Neural cell (in vitro differentiated cells): ENCODE results near the gene ANKRD13A. TPM values are rescaled to one million over a fixed set of nuclear protein-coding genes. Genes with fewer than 3 reads are reported as not detected.

Source experiments
- H2AFZ ChIP-seq: fragments of 200-600, 300-800 bp; sonication (generic), shearing (Covaris generic); 2 replicates; pipeline ENCODE4 v1.6.0; 2014; ENCODE audit warnings: low read depth, mild to moderate bottlenecking, antibody characterized with exemption, low read length, moderate library complexity
- H3F3A ChIP-seq: fragments of 200-600 bp; shearing (Covaris generic); 2 replicates; pipeline ENCODE4 v1.6.1; 2016; ENCODE audit warnings: mild to moderate bottlenecking, moderate library complexity, mixed read lengths, antibody characterized with exemption, low read length; ENCODE audit not compliant: insufficient read depth, poor library complexity, severe bottlenecking
- H3K27ac ChIP-seq: fragments of 200-600, 300-800 bp; sonication (generic), shearing (Covaris generic); 2 replicates; pipeline ENCODE4 v1.5.1; 2014; ENCODE audit warnings: mild to moderate bottlenecking, low read length, moderate library complexity
- H3K27me3 ChIP-seq: fragments of 300-800, 200-600 bp; sonication (generic), shearing (Covaris generic); 2 replicates; pipeline ENCODE4 v1.6.0; 2014; ENCODE audit warnings: mild to moderate bottlenecking, low read depth, low read length, moderate library complexity; ENCODE audit not compliant: insufficient read depth
- H3K36me3 ChIP-seq: fragments of 300-800, 200-600 bp; sonication (generic), shearing (Covaris generic); 2 replicates; pipeline ENCODE4 v1.5.1; 2014; ENCODE audit warnings: mild to moderate bottlenecking, antibody characterized with exemption, low read length, moderate library complexity; ENCODE audit not compliant: insufficient read depth
- H3K4me2 ChIP-seq: fragments of 300-800, 200-600 bp; sonication (generic), shearing (Covaris generic); 2 replicates; pipeline ENCODE4 v1.6.0; 2014; ENCODE audit warnings: mild to moderate bottlenecking, low read length
- H3K4me3 ChIP-seq: fragments of 300-800, 200-600 bp; sonication (generic), shearing (Covaris generic); 2 replicates; pipeline ENCODE4 v1.5.1; 2014; ENCODE audit warnings: mild to moderate bottlenecking, low read length, moderate library complexity
- H3K79me2 ChIP-seq: fragments of 200-600 bp; shearing (Covaris generic); replicated peaks from 2 replicates; pipeline ENCODE4 v1.6.0; 2014; ENCODE audit warnings: mild to moderate bottlenecking, low read length, moderate library complexity; ENCODE audit not compliant: insufficient read depth
- H3K9ac ChIP-seq: fragments of 300-800, 200-600 bp; sonication (generic), shearing (Covaris generic); 2 replicates; pipeline ENCODE4 v1.6.1; 2016; ENCODE audit warnings: mild to moderate bottlenecking, low read length, mixed read lengths
- H3K9me2 ChIP-seq: fragments of 200-600 bp; shearing (Covaris generic); 2 replicates; pipeline ENCODE4 v1.6.1; 2016; ENCODE audit warnings: mild to moderate bottlenecking, low read length, mixed read lengths; ENCODE audit not compliant: insufficient read depth
- H3K9me3 ChIP-seq: fragments of 200-600, 300-800 bp; sonication (generic), shearing (Covaris generic); 2 replicates; pipeline ENCODE4 v1.6.1; 2016; ENCODE audit warnings: mild to moderate bottlenecking, mixed run types, low read length, moderate library complexity, mixed read lengths
- H4K20me1 ChIP-seq: fragments of 200-600 bp; shearing (Covaris generic); 2 replicates; pipeline ENCODE4 v1.6.1; 2016; ENCODE audit warnings: mild to moderate bottlenecking, mixed run types; ENCODE audit not compliant: insufficient read depth
- CTCF ChIP-seq: fragments of 450-650 bp; IDR thresholded peaks from 2 replicates; pipeline ENCODE4 v1.5.1; 2014; ENCODE audit warnings: antibody characterized with exemption, mild to moderate bottlenecking, moderate library complexity; ENCODE audit not compliant: poor library complexity, severe bottlenecking
- EP300 ChIP-seq: fragments of 450-650 bp; conservative IDR thresholded peaks from 2 replicates; pipeline ENCODE4 v1.6.1; 2014; ENCODE audit warnings: antibody characterized with exemption, mild to moderate bottlenecking, moderate library complexity; ENCODE audit not compliant: poor library complexity, severe bottlenecking
- EZH2 ChIP-seq: fragments of 200-600, 300-800 bp; shearing (Covaris generic), sonication (generic); IDR thresholded peaks from 2 replicates; pipeline ENCODE4 v1.6.1; 2014; ENCODE audit warnings: antibody characterized with exemption, low read length, borderline replicate concordance, mild to moderate bottlenecking; ENCODE audit not compliant: insufficient read depth, poor library complexity, severe bottlenecking
- MXI1 ChIP-seq: fragments of 450-650 bp; conservative IDR thresholded peaks from 2 replicates; pipeline ENCODE4 v1.6.1; 2014; ENCODE audit warnings: antibody characterized with exemption, mild to moderate bottlenecking; ENCODE audit not compliant: poor library complexity, severe bottlenecking
- POLR2AphosphoS5 ChIP-seq: IDR thresholded peaks from 2 replicates; pipeline ENCODE4 v1.6.1; 2012
- RAD21 ChIP-seq: fragments of 450-650 bp; conservative IDR thresholded peaks from 2 replicates; pipeline ENCODE4 v1.6.1; 2014; ENCODE audit warnings: antibody characterized with exemption, mild to moderate bottlenecking, moderate library complexity
- REST ChIP-seq: IDR thresholded peaks from 2 replicates; pipeline ENCODE4 v1.6.1; 2012; ENCODE audit warnings: borderline replicate concordance
- SMC3 ChIP-seq: fragments of 450-650 bp; conservative IDR thresholded peaks from 2 replicates; pipeline ENCODE4 v1.6.1; 2014; ENCODE audit warnings: antibody characterized with exemption, mild to moderate bottlenecking, moderate library complexity; ENCODE audit not compliant: poor library complexity
- TAF1 ChIP-seq: IDR thresholded peaks from 2 replicates; pipeline ENCODE4 v1.6.1; 2012; ENCODE audit warnings: low read depth
- polyA plus RNA-seq: library from polyadenylated mRNA; depleted of rRNA; stranded (reverse); fragments of >200 nt; gene quantifications from 2 replicates; pipeline ENCODE4 v1.2.3, GENCODE V29; 2014

Gene ANKRD13A
- polyA plus RNA-seq, 1 donor from 2014 or later: 89.2 TPM

- no peak for TF ChIP-seq EZH2
- TF ChIP-seq MXI1: no peak
- TF ChIP-seq SMC3: no peak
- TF ChIP-seq RAD21: no peak
- H3K4me2 ChIP-seq: no peak overlapping the region
- H3K4me3 ChIP-seq: no peak overlapping the region
- H3K79me2 ChIP-seq: no peaks in the 10 kb centered on the region
- H4K20me1 ChIP-seq: no peaks in the 10 kb centered on the region
- peaks cover 25% of the 10 kb centered on the region for H3K36me3 ChIP-seq
- no peaks in the 10 kb centered on the region for H3K9me2 ChIP-seq
- no peak overlapping the region for H2AFZ ChIP-seq
- no peak overlapping the region for H3K27ac ChIP-seq
- no peaks in the 10 kb centered on the region for H3K27me3 ChIP-seq
- no peak overlapping the region for H3K9ac ChIP-seq
- H3K9me3 ChIP-seq: no peaks in the 10 kb centered on the region
- no peaks in the 10 kb centered on the region for H3F3A ChIP-seq
Measured at GRCh38 chr12:109961201-109961600, 38.0 kb upstream of the ANKRD13A start.

GRCh38 chr12:109961612-109962011, 37.6 kb upstream of the ANKRD13A start:
- Histone ChIP-seq H3K9ac (no peak overlapping the region), H3K27ac (no peak overlapping the region), H2AFZ (no peak overlapping the region), H4K20me1 (no peaks in the 10 kb centered on the region), H3F3A (no peaks in the 10 kb centered on the region), H3K9me3 (no peaks in the 10 kb centered on the region), H3K9me2 (no peaks in the 10 kb centered on the region), H3K4me2 (no peak overlapping the region), H3K36me3 (peaks cover 25% of the 10 kb centered on the region), H3K4me3 (no peak overlapping the region), H3K79me2 (no peaks in the 10 kb centered on the region), H3K27me3 (no peaks in the 10 kb centered on the region)
- TF ChIP-seq POLR2AphosphoS5 (no peak), CTCF (no peak), MXI1 (no peak), REST (no peak), TAF1 (no peak), EZH2 (no peak), RAD21 (no peak), EP300 (no peak), SMC3 (no peak)

- TF ChIP-seq TAF1 (no peak), EZH2 (no peak), REST (no peak), CTCF (no peak), SMC3 (no peak), RAD21 (no peak), EP300 (no peak), POLR2AphosphoS5 (no peak), MXI1 (no peak)
- Histone ChIP-seq H4K20me1 (no peaks in the 10 kb centered on the region), H3K27me3 (no peaks in the 10 kb centered on the region), H3K36me3 (peaks cover 25% of the 10 kb centered on the region), H3K79me2 (no peaks in the 10 kb centered on the region), H3K9ac (no peak overlapping the region), H3K4me2 (no peak overlapping the region), H3K9me2 (no peaks in the 10 kb centered on the region), H3K4me3 (no peak overlapping the region), H2AFZ (no peak overlapping the region), H3K9me3 (no peaks in the 10 kb centered on the region), H3F3A (no peaks in the 10 kb centered on the region), H3K27ac (no peak overlapping the region)
Measured at GRCh38 chr12:109962398-109962797, 36.8 kb upstream of the ANKRD13A start.
